NCI-H1048 (cell line): ENCODE measurements around the gene PTGS1.
"Not testable (repeated sequence)": the region's sequence is repeated elsewhere in the genome, so short reads cannot be mapped to it uniquely, and the experiment has no call there.

ENCODE experiments used
- DNase-seq: peaks from one replicate; lab custom pipeline; 2025; lab: John Stamatoyannopoulos, UW

Gene PTGS1

GRCh38 chr9:122370869-122371755 lies at the start of gene PTGS1:
PTGS1 (plus strand) TSS chr9:122371024; CDS start chr9:122371085, 61 bp downstream.
- no peak for DNase-seq

DNA sequence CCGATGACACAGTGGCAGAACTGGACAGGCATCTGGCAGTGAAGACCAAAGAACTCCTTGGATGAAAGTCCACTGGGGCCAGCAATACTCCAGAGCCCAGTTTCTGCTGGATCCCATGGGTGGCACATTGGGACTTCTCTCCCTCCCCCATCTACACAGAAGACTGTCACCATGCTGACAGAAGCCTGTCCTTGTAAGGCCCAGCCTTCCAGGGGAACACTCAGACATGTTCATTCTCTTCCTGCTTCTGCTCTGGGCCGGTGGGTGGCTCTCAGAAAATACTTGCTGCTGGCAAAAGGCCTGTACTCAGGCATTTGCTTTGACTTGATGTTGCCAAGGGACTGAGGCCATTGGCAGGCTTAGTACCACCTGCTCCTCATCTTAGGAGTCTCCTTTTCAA lies 48.3 kb upstream of the PTGS1 start:
- no peak for DNase-seq

- not testable (repeated sequence) for DNase-seq
Observed at GRCh38 chr9:122324665-122325064, 46.2 kb upstream of the PTGS1 start.

GRCh38 chr9:122325124-122325523 lies 45.7 kb upstream of the PTGS1 start:
- DNase-seq: no peak

DNA sequence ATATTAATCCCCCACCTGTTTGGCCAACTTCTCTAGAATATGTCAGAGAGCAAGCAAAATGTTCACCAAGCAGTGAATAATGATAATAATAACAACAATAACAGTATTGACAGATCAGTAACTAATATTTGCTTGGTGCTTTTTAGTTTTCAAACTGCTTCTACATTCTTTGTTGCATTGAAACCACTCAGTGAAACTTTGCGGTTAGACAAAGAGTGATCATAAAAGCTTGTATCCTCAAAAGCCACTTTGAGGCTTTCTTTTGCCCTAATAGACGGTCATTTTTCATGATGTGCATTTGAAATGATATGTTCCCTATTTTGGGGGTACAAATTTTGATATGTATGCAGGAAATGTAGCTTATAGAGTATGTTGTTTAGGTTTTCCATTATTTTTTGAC lies 43.6 kb upstream of the PTGS1 start:
- no peak for DNase-seq

- DNase-seq: no peak
Observed at GRCh38 chr9:122329597-122329996, 41.2 kb upstream of the PTGS1 start.

DNA sequence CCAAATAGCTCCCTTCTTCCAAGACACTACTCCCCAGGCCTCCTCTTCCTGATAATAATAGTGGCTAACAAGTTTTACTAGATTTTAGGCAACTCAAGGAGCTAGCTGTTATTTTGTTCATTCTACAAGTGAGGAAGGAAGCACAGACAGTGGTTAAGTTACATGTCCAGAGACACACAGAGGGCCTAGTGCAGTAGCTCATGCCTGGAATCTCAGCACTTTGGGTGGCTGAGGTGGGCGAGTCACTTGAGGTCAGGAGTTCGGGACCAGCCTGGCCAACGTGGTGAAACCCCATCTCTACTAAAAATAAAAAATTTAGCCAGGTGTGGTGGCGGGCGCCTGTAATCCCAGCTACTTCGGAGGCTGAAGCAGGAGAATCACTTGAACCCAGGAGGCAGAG lies 40.4 kb upstream of the PTGS1 start:
- DNase-seq: not testable (repeated sequence)

DNA sequence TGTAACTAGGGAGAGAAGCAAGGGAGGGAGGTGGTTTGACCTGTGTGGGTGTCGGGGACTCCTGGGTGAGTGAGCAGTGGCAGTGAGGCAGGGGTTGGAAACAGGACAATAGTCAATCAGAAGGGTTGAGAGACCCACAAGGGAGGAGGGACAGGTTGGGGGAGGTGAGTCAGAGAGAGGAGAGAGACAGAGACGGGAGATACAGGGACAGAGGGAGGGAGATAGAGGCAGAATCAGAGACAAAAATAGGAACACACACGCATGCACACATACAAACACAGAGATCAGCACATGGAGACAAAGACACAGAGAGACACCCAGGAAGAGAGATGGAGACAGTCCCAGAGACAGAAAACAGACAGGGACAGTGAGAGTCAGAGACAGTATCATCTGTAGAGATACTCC lies 39.3 kb upstream of the PTGS1 start:
- no peak for DNase-seq

- no peak for DNase-seq
Observed at GRCh38 chr9:122332083-122332482, 38.7 kb upstream of the PTGS1 start.

GRCh38 chr9:122332644-122333043 lies 38.2 kb upstream of the PTGS1 start:
- no peak for DNase-seq

- DNase-seq: no peak
Observed at GRCh38 chr9:122333169-122333808, 37.5 kb upstream of the PTGS1 start.

- DNase-seq: no peak
Observed at GRCh38 chr9:122334916-122335315, 35.9 kb upstream of the PTGS1 start.

DNA sequence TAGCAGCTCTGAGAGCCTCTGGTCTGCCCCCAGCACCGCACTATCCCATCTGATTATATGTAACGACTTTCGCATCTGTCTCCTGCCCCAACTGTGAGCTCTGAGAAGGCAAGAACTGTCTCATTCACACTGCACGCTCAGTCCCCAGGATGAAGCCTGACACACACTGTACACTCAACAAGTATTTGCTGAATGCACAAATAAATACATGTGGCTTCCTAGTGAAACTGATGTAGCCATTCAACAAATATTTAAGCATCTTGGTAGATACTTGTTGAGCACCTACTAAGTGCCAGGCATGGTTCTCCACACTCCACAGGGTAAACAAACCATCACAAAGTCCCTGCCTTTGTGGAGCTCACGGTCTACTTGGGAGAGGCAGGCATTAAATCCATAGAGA lies 34.6 kb upstream of the PTGS1 start:
- no peak for DNase-seq

GRCh38 chr9:122336866-122337555 lies 33.8 kb upstream of the PTGS1 start:
- no peak for DNase-seq

DNA sequence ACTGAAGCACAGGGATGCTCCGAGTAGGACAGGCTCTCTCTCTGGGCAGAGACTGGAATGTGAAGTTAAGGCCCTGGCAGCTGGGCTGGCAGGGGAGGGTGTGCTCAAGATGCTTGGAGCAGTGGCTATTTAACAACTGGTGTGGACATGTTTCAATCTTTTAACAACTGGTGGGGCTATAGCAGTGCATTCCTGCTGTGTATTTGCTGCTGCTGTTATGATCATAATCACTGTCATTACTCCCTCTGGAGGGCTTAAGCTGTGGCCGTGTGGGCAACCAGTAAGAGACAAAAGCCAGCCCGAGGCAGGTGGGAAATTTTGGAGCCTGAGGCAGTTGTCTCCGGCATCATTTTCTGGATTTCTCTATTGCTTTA lies 33.3 kb upstream of the PTGS1 start:
- DNase-seq: no peak

DNA sequence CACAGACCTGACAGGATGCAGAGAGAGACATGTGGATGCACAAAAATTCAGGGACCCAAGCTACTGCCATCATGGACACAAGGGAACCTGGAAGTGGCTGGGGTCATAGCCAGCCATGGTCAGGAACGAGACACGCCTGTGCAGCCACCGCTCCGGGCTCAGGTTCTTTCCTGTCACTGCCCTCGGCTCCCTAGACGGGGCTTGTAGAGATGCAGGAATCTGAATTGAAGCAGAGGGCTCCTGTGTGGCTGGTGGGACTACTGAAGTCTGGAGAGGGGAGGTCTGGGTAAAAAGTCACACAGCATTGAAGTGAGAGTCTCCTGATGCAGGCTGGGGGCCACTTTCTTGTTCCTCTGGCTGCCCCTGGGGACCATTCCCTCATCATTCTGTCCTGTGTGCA lies 32.3 kb upstream of the PTGS1 start:
- DNase-seq: no peak

- no peak for DNase-seq
Observed at GRCh38 chr9:122338994-122339393, 31.8 kb upstream of the PTGS1 start.

- no peak for DNase-seq
Observed at GRCh38 chr9:122339579-122339978, 31.2 kb upstream of the PTGS1 start.

DNA sequence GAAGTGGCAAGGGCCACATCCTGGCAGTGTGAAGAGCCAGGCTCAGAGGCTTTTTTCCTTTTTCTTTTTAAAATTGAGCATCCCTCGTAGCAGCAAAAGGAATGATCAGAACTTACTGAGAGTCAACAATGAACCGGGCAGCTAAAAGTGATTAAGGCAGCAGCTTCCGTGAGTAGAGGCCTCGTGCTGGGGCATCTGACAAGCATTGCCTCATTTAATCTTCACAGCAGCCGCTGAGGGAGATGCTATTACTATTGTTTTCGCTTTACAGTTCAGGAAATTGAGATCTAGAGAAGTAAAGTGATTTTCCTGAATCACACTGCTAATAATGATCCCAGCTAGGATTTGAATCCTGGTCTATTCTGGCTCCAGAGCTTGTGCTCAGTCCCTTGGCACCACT lies 30.7 kb upstream of the PTGS1 start:
- DNase-seq: no peak

GRCh38 chr9:122342323-122343050 lies 28.3 kb upstream of the PTGS1 start:
- no peak for DNase-seq

DNA sequence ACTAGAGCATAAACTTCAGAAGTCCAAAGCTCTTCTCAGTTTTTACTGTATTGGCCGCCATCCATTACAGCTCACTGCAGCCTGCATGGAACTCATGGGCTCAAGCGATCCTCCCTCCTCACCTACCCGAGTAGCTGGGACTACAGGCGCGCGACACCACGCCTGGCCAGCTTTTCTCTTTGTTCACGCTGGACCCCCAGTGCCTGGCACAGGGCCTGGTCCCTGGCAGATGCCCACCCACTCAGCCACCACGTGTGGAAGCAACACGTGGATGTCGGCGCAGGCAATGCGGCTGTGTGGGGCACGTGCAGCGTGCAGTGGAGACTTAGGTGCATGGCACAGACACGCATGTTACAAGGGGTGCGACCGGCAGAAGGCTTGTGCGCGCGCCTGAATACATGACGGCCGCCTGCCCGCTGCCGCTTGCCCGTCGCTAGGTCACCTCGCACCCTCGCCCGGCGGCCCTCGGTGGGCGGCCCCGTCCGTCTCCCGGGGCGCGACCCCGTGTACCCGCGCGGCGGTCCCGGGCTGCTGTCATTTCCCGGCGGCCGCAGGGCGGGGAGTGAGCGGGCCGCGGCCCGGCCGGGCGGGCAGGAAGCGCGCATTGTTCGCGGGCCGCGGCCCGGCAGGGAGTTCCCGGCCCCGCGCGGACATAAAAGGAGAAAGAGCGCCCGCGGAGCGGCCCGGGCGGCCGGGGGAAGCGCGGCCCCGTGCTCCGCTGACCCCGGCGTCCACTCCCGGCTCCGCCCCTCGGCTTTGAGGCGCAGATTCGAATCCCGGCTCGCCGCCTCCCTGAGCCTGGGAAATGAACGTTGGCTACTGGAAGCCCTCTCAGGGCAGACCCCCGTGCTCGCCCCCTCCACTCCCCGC lies 24.1 kb upstream of the PTGS1 start:
- no peak for DNase-seq
